ENCODE results near the gene SETBP1. TPM values are rescaled to one million over a fixed set of nuclear protein-coding genes. Genes with fewer than 3 reads are reported as not detected.
A peak's percentile ranks its signal among the peaks of the same experiment; 100 is the strongest.
"Not testable (repeated sequence)": the region's sequence is repeated elsewhere in the genome, so short reads cannot be mapped to it uniquely, and the experiment has no call there.

The SETBP1 gene
- total and polyA plus RNA-seq, 4 donors: 1.3 to 85.0 (median 24.1) TPM

- WGBS, 2 donors: 89 to 94% methylated on average over 6 of the region's 6 CpGs
- intact Hi-C loops (cut with DNase I): loop anchor here in 1 of 2 donors (10.0 kb wide), 1 partner anchor 212 kb away; no protein-coding TSS in a partner anchor
- Histone ChIP-seq H3K36me3 (ENCODE audit: control insufficient read depth in 1 of 2, insufficient read depth in 2 of 2, low read length in 1 of 2) (peaks cover 0 to 2% of the 10 kb centered on the region in 2 donors), H3K27me3 (ENCODE audit: control insufficient read depth in 1 of 2, insufficient read depth in 2 of 2, low read length in 1 of 2) (no peaks in the 10 kb centered on the region), H3K9me3 (ENCODE audit: control insufficient read depth, low read length) (no peaks in the 10 kb centered on the region), H3K27ac (ENCODE audit: low read depth in 1 of 2, low read length in 2 of 2) (no peak overlapping the region), H3K4me1 (ENCODE audit: control insufficient read depth in 1 of 2, insufficient read depth in 2 of 2, low read length in 2 of 2) (peaks cover 6 to 11% of the 10 kb centered on the region in 2 donors), H3K4me3 (ENCODE audit: low read length in 2 of 2) (no peak overlapping the region)
- no peak for DNase-seq
- ATAC-seq (ENCODE audit: low FRiP score): no peak
Observed at GRCh38 chr18:44796429-44797428, 116.0 kb downstream of the SETBP1 start.

DNA sequence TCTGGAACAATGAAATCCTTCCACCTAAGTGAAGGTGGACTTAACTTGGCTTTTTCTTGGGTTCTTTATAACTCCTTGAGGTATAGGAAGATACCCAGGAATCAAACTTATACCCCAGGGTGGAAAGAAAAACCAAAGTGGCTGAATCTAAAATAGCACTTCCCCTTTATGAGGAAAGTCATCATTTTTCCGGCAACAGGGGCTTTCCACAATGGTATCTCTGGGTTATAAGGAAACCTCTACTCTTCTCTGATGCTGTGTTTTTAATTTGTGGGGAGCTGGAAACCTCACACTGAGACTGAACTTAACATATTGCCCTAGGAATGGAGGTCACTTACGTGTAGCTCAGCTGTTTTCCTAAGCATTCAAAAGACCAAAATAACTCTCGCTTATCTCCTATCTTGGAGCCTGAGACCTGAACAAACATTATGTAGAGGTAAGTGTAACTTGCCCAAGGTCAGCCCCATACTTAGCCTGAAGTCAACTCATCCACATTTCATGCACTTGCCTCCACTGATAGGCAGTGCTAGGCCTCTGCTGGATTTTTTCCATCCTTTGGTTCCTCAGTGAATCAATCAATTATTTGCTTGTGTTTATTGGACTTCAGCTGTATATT, 117.9 kb downstream of the SETBP1 start:
- H3K36me3 ChIP-seq (ENCODE audit: control insufficient read depth in 1 of 2, insufficient read depth in 2 of 2, low read length in 1 of 2): peaks cover 0 to 2% of the 10 kb centered on the region in 2 donors

GRCh38 chr18:44799382-44799906, 118.8 kb downstream of the SETBP1 start:
- peaks cover 0 to 2% of the 10 kb centered on the region in 2 donors for H3K36me3 ChIP-seq (ENCODE audit: control insufficient read depth in 1 of 2, insufficient read depth in 2 of 2, low read length in 1 of 2)
- H3K4me3 ChIP-seq (ENCODE audit: low read length in 2 of 2): no peak overlapping the region
- WGBS, 2 donors: 96 to 99% methylated on average over 4 of the region's 4 CpGs
- no peaks in the 10 kb centered on the region for H3K9me3 ChIP-seq (ENCODE audit: control insufficient read depth, low read length)
- H3K27me3 ChIP-seq (ENCODE audit: control insufficient read depth in 1 of 2, insufficient read depth in 2 of 2, low read length in 1 of 2): no peaks in the 10 kb centered on the region
- intact Hi-C loops (cut with DNase I): loop anchor here in 1 of 2 donors (10.0 kb wide), 1 partner anchor 215 kb away; no protein-coding TSS in a partner anchor
- no peak overlapping the region for H3K27ac ChIP-seq (ENCODE audit: low read depth in 1 of 2, low read length in 2 of 2)
- H3K4me1 ChIP-seq (ENCODE audit: control insufficient read depth in 1 of 2, insufficient read depth in 2 of 2, low read length in 2 of 2): peaks cover 0 to 6% of the 10 kb centered on the region in 2 donors
- DNase-seq (no peak), ATAC-seq (ENCODE audit: low FRiP score) (no peak)

More for the DNA sequence above, 117.9 kb downstream of the SETBP1 start:
- intact Hi-C loops (cut with DNase I): loop anchor here in 1 of 2 donors (10.0 kb wide), 1 partner anchor 214 kb away; no protein-coding TSS in a partner anchor
- Histone ChIP-seq H3K4me3 (ENCODE audit: low read length in 2 of 2) (no peak overlapping the region), H3K4me1 (ENCODE audit: control insufficient read depth in 1 of 2, insufficient read depth in 2 of 2, low read length in 2 of 2) (peaks cover 0 to 5% of the 10 kb centered on the region in 2 donors), H3K9me3 (ENCODE audit: control insufficient read depth, low read length) (no peaks in the 10 kb centered on the region), H3K27ac (ENCODE audit: low read depth in 1 of 2, low read length in 2 of 2) (peak overlapping the region; percentile 57 to 67), H3K27me3 (ENCODE audit: control insufficient read depth in 1 of 2, insufficient read depth in 2 of 2, low read length in 1 of 2) (no peaks in the 10 kb centered on the region)
- WGBS, 2 donors: 23 to 43% methylated on average over 3 of the region's 3 CpGs
- ATAC-seq (ENCODE audit: low FRiP score) (no peak), DNase-seq (no peak)

DNA sequence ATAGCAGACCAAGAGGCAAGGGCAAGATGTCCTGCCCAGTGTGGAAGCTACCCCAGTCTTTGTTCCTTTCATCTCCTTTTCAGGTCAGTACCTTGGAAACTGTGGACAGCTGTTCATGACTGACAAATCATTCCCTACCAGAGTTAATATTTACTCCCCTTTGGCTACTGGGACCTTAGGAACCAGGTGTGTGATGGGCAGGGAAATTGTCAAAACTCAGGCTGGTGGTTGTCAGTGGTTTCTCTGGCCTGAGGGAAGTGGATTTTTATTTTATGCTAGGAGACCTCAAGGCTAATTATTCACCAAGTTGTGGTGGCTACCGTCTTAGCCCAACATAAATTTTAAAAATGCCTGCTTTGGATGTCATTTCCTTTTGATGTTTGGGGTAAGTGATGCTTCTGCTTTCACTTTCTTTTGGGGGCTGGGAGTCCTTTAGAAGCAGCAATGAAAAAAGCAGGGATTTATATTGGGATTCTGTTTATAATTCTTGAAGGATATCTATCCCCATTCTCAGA, 119.3 kb downstream of the SETBP1 start:
- Histone ChIP-seq H3K27ac (ENCODE audit: low read depth in 1 of 2, low read length in 2 of 2) (no peak overlapping the region), H3K4me3 (ENCODE audit: low read length in 2 of 2) (no peak overlapping the region), H3K27me3 (ENCODE audit: control insufficient read depth in 1 of 2, insufficient read depth in 2 of 2, low read length in 1 of 2) (no peaks in the 10 kb centered on the region), H3K4me1 (ENCODE audit: control insufficient read depth in 1 of 2, insufficient read depth in 2 of 2, low read length in 2 of 2) (peaks cover 2 to 6% of the 10 kb centered on the region in 2 donors), H3K36me3 (ENCODE audit: control insufficient read depth in 1 of 2, insufficient read depth in 2 of 2, low read length in 1 of 2) (peaks cover 0 to 2% of the 10 kb centered on the region in 2 donors), H3K9me3 (ENCODE audit: control insufficient read depth, low read length) (no peaks in the 10 kb centered on the region)
- WGBS, 2 donors: 57 to 74% methylated on average over 1 of the region's 1 CpG
- DNase-seq: no peak
- intact Hi-C loops (cut with DNase I): loop anchor here in 1 of 2 donors (10.0 kb wide), 1 partner anchor 215 kb away; no protein-coding TSS in a partner anchor
- no peak for ATAC-seq (ENCODE audit: low FRiP score)

DNA sequence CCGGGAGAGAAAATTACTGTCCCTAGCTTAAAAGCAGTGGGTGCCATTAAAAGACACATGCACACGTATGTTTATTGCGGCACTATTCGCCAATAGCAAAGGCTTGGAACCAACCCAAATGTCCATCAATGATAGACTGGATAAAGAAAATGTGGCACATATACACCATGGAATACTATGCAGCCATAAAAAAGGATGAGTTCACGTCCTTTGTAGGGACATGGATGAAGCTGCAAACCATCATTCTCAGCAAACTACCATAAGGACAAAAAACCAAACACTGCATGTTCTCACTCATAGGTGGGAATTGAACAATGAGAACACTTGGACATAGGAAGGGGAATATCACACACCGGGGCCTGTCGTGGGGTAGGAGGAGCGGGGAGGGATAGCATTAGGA, 120.1 kb downstream of the SETBP1 start:
- intact Hi-C loops (cut with DNase I); H3K4me3 ChIP-seq (ENCODE audit: low read length in 2 of 2); H3K36me3 ChIP-seq (ENCODE audit: control insufficient read depth in 1 of 2, insufficient read depth in 2 of 2, low read length in 1 of 2); H3K27me3 ChIP-seq (ENCODE audit: control insufficient read depth in 1 of 2, insufficient read depth in 2 of 2, low read length in 1 of 2); H3K4me1 ChIP-seq (ENCODE audit: control insufficient read depth in 1 of 2, insufficient read depth in 2 of 2, low read length in 2 of 2); H3K27ac ChIP-seq (ENCODE audit: low read depth in 1 of 2, low read length in 2 of 2); ATAC-seq (ENCODE audit: low FRiP score); H3K9me3 ChIP-seq (ENCODE audit: control insufficient read depth, low read length); DNase-seq: not testable (repeated sequence)
- WGBS, 2 donors: 98 to 99% methylated on average over 8 of the region's 8 CpGs

DNA sequence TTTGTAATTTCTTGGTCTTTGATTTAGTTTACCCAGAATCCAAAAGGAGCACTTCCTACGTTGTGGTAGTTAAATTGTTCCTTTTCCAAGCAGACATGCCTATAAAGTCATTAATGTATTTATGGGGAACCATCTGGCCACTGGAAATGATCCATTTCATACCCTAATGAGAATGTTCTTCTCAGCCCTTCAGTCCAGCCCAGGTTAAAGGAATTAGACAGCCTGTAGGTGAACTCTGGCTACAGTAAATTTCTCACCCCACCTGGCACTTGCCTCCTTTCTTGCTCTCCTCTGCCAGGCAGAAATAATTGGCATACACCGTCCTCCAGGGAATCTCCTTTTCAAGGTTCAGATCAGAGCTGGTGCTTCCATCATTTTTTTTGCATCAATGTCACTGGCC, 121.1 kb downstream of the SETBP1 start:
- DNase-seq: no peak
- H3K4me1 ChIP-seq (ENCODE audit: control insufficient read depth in 1 of 2, insufficient read depth in 2 of 2, low read length in 2 of 2): peaks cover 2 to 8% of the 10 kb centered on the region in 2 donors
- intact Hi-C loops (cut with DNase I): no loop called here

DNA sequence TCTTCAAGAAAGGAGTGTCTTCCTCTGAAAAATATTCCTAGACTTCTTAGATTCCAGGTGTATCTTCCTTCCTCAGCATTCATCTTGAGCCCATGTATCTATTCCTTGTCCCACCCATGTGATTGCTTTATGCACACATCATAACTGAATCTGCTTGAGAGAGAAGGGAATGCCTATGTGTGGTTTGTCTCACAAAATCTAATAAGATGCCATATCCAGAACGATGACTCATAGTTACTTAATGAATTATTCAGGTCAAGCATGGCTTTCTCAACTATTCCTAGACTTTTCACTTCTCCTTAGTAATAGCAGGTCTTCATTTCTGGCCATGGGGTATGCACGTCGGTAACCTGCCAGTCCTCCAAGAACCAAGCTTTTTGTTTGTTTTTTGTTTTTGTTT, 121.8 kb downstream of the SETBP1 start:
- H3K4me3 ChIP-seq (ENCODE audit: low read length in 2 of 2): no peak overlapping the region
- intact Hi-C loops (cut with DNase I): no loop called here
- ATAC-seq (ENCODE audit: low FRiP score) (peak; percentile 37), DNase-seq (no peak)
- peaks cover 2 to 8% of the 10 kb centered on the region in 2 donors for H3K4me1 ChIP-seq (ENCODE audit: control insufficient read depth in 1 of 2, insufficient read depth in 2 of 2, low read length in 2 of 2)
- no peaks in the 10 kb centered on the region for H3K9me3 ChIP-seq (ENCODE audit: control insufficient read depth, low read length)
- H3K27ac ChIP-seq (ENCODE audit: low read depth in 1 of 2, low read length in 2 of 2): peak overlapping the region; percentile 95 to 100
- H3K36me3 ChIP-seq (ENCODE audit: control insufficient read depth in 1 of 2, insufficient read depth in 2 of 2, low read length in 1 of 2): peaks cover 0 to 2% of the 10 kb centered on the region in 2 donors
- H3K27me3 ChIP-seq (ENCODE audit: control insufficient read depth in 1 of 2, insufficient read depth in 2 of 2, low read length in 1 of 2): no peaks in the 10 kb centered on the region
- WGBS, 2 donors: 51 to 62% methylated on average over 3 of the region's 3 CpGs

More for the DNA sequence above, 121.1 kb downstream of the SETBP1 start:
- Histone ChIP-seq H3K4me3 (ENCODE audit: low read length in 2 of 2) (no peak overlapping the region), H3K9me3 (ENCODE audit: control insufficient read depth, low read length) (no peaks in the 10 kb centered on the region), H3K27ac (ENCODE audit: low read depth in 1 of 2, low read length in 2 of 2) (peak overlapping the region; percentile 75 to 95), H3K36me3 (ENCODE audit: control insufficient read depth in 1 of 2, insufficient read depth in 2 of 2, low read length in 1 of 2) (peaks cover 0 to 2% of the 10 kb centered on the region in 2 donors), H3K27me3 (ENCODE audit: control insufficient read depth in 1 of 2, insufficient read depth in 2 of 2, low read length in 1 of 2) (no peaks in the 10 kb centered on the region)
- ATAC-seq (ENCODE audit: low FRiP score): no peak
- 96 to 97% methylated on average over 2 of the region's 2 CpGs for WGBS, 2 donors

DNA sequence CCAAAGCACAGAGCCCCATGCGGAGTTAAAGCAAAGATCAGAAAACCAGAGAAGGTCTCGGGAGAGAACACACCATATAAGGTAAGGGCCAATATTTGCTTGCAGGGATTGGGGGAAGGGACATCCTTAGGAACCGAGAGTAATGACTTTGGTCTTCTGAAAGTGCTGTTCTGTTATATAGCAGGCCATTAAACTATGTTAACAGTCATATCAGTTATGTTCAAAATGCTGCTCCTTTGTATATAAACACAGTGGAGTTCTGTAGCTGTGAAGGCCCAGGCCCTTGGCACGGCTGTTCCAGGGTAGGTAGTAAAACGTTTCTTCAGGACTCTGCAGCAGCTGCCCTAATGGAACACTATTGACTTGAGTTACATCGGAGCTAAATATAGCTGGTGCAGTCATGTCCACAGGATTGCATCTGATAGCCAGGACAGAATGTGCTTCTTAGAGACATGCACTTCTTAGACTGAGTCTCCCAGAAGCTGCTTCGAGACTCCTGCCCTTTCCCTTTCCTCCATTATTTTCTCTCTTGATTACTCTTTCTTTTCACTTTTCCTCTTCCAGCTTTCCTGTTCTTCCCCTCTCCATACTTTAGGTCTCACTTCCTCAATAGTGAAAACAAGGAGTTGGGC, 122.4 kb downstream of the SETBP1 start:
- WGBS, 2 donors: 6 to 9% methylated on average over 7 of the region's 7 CpGs
- intact Hi-C loops (cut with DNase I): no loop called here
- peak; percentile 91 for ATAC-seq (ENCODE audit: low FRiP score)

More for the DNA sequence above, 122.4 kb downstream of the SETBP1 start:
- Histone ChIP-seq H3K27ac (ENCODE audit: low read depth in 1 of 2, low read length in 2 of 2) (peak overlapping the region; percentile 95 to 100), H3K36me3 (ENCODE audit: control insufficient read depth in 1 of 2, insufficient read depth in 2 of 2, low read length in 1 of 2) (peaks cover 0 to 2% of the 10 kb centered on the region in 2 donors), H3K4me3 (ENCODE audit: low read length in 2 of 2) (no peak overlapping the region), H3K9me3 (ENCODE audit: control insufficient read depth, low read length) (no peaks in the 10 kb centered on the region), H3K27me3 (ENCODE audit: control insufficient read depth in 1 of 2, insufficient read depth in 2 of 2, low read length in 1 of 2) (no peaks in the 10 kb centered on the region), H3K4me1 (ENCODE audit: control insufficient read depth in 1 of 2, insufficient read depth in 2 of 2, low read length in 2 of 2) (peaks cover 2 to 8% of the 10 kb centered on the region in 2 donors)
- DNase-seq: no peak
